Keratinocyte (primary cell): ENCODE measurements around the gene POLD4. TPM values are rescaled to one million over a fixed set of nuclear protein-coding genes. Genes with fewer than 3 reads are reported as not detected.

Source experiments
- DNase-seq: peaks from one replicate; pipeline ENCODE4 v3.0.0-alpha.2; 2011; ENCODE audit warnings: low read depth, missing footprints, low spot score
- FAIRE-seq: peaks from 2 replicates; lab custom pipeline; 2011; peaks lifted over from hg19 to GRCh38; lab: Jason Lieb, UNC
- H2AFZ ChIP-seq: 2 replicates; pipeline ENCODE4 v1.6.0; 2012; ENCODE audit warnings: low read length, control low read depth, inconsistent platforms; ENCODE audit not compliant: control insufficient read depth
- H3K27ac ChIP-seq: 2 replicates; pipeline ENCODE4 v1.5.1; 2011; ENCODE audit warnings: low read length; ENCODE audit not compliant: control insufficient read depth, insufficient read depth
- H3K27me3 ChIP-seq: 3 replicates; pipeline ENCODE4 v1.6.0; 2011; ENCODE audit warnings: low read length; ENCODE audit not compliant: control insufficient read depth, insufficient read depth; ENCODE audit errors: extremely low read depth
- H3K36me3 ChIP-seq, 2 experiments: 2 replicates in 1 of 2; 3 replicates in 1 of 2; pipeline ENCODE4 v1.5.1; 2011; ENCODE audit warnings: low read length in 2 of 2, mild to moderate bottlenecking in 1 of 2; ENCODE audit not compliant: control insufficient read depth in 2 of 2, insufficient read depth in 2 of 2; ENCODE audit errors: extremely low read depth in 1 of 2
- H3K4me1 ChIP-seq: 3 replicates; pipeline ENCODE4 v1.5.1; 2011; ENCODE audit warnings: low read length; ENCODE audit not compliant: control insufficient read depth, insufficient read depth; ENCODE audit errors: extremely low read depth
- H3K4me2 ChIP-seq: 3 replicates; pipeline ENCODE4 v1.6.0; 2011; ENCODE audit warnings: low read depth, low read length; ENCODE audit not compliant: control insufficient read depth, insufficient read depth; ENCODE audit errors: extremely low read depth
- H3K4me3 ChIP-seq, 3 experiments: fragments of 200-600 bp in 1 of 3; sonication (generic) in 1 of 3; 2 replicates in 2 of 3; 3 replicates in 1 of 3; pipeline ENCODE4 v1.5.1; 2011 to 2016; ENCODE audit warnings: low read length in 3 of 3, mild to moderate bottlenecking in 3 of 3, control low read depth in 2 of 3, inconsistent platforms in 1 of 3, low read depth in 1 of 3, mixed read lengths in 1 of 3, mixed run types in 1 of 3, moderate library complexity in 1 of 3; ENCODE audit not compliant: control insufficient read depth in 2 of 3, insufficient read depth in 2 of 3; ENCODE audit errors: extremely low read depth in 1 of 3
- H3K79me2 ChIP-seq: 2 replicates; pipeline ENCODE4 v1.6.0; 2012; ENCODE audit warnings: low read length; ENCODE audit not compliant: control insufficient read depth, insufficient read depth
- H3K9ac ChIP-seq: 3 replicates; pipeline ENCODE4 v1.6.0; 2011; ENCODE audit warnings: low read length; ENCODE audit not compliant: control insufficient read depth, insufficient read depth; ENCODE audit errors: extremely low read depth
- H3K9me1 ChIP-seq: 3 replicates; pipeline ENCODE4 v1.6.0; 2011; ENCODE audit warnings: low read length; ENCODE audit not compliant: control insufficient read depth, insufficient read depth; ENCODE audit errors: extremely low read depth
- H3K9me3 ChIP-seq: 2 replicates; pipeline ENCODE4 v1.5.1; 2012; ENCODE audit warnings: low read depth, low read length; ENCODE audit not compliant: control insufficient read depth
- H4K20me1 ChIP-seq: 3 replicates; pipeline ENCODE4 v1.6.0; 2011; ENCODE audit warnings: low read length; ENCODE audit not compliant: control insufficient read depth, insufficient read depth; ENCODE audit errors: extremely low read depth
- CTCF ChIP-seq, 3 experiments: IDR thresholded peaks in 1 of 3; conservative IDR thresholded peaks in 1 of 3; optimal IDR thresholded peaks in 1 of 3; 2 replicates in 2 of 3; 3 replicates in 1 of 3; pipeline versions ENCODE3 to v1.5.1; 2011; ENCODE audit warnings: low read length in 3 of 3, mild to moderate bottlenecking in 3 of 3, moderate library complexity in 2 of 3, control low read depth in 1 of 3, inconsistent platforms in 1 of 3; ENCODE audit not compliant: insufficient read depth in 2 of 3; ENCODE audit errors: extremely low read depth in 1 of 3
- EZH2 ChIP-seq: IDR thresholded peaks from one replicate; pipeline ENCODE4 v1.6.1; 2012; ENCODE audit warnings: inconsistent platforms, mild to moderate bottlenecking, low read length, moderate library complexity
- dilution Hi-C: fragments of 300-500 bp; cut with MboI; formaldehyde crosslinking; loops from one replicate; pipeline ENCODE4 v1.7.0; 2020; ENCODE audit warnings: low sequenced_read_pairs; ENCODE audit not compliant: extremely low pct_ligation_motif_present
- polyA plus RNA-seq, 5 experiments: library from polyadenylated mRNA; depleted of rRNA in 3 of 5; stranded (reverse) in 3 of 5; stranded (forward) in 1 of 5; unstranded in 1 of 5; fragments of >200 nt; gene quantifications; 1 replicate in 1 of 5; 2 replicates in 3 of 5; 3 replicates in 1 of 5; pipeline versions ENCODE4 v1.2.1 to v1.2.3, GENCODE V29; 2011 to 2012; ENCODE audit warnings: missing spikeins in 2 of 5, low read depth in 1 of 5, low replicate concordance in 1 of 5

Gene POLD4
- polyA plus RNA-seq, 1 donor (not counting 4 experiments of a cell fraction or from before 2014, with no cell fraction given) = 35.7 TPM

- Histone ChIP-seq H3K27ac (no peak overlapping the region), H3K4me1 (peaks cover 11% of the 10 kb centered on the region), H3K27me3 (no peaks in the 10 kb centered on the region), H2AFZ (no peak overlapping the region), H3K9me3 (no peaks in the 10 kb centered on the region), H3K36me3 (peaks cover 18 to 26% of the 10 kb centered on the region in 2 experiments), H4K20me1 (no peaks in the 10 kb centered on the region), H3K9ac (no peak overlapping the region), H3K4me2 (no peak overlapping the region), H3K79me2 (peaks cover 10% of the 10 kb centered on the region), H3K9me1 (no peaks in the 10 kb centered on the region), H3K4me3 (no peak overlapping the region)
- dilution Hi-C loops = no loop called here
- TF ChIP-seq EZH2 (no peak), CTCF (optimal IDR thresholded peaks at IDR 0.05 in 1 of 3, IDR thresholded peaks at IDR 0.05 in 1 of 3, conservative IDR thresholded peaks at IDR 0.05 in 1 of 3; ENCODE audit: extremely low read depth in 1 of 3, insufficient read depth in 2 of 3, low read length in 3 of 3) (no peak)
- no peak for DNase-seq
- FAIRE-seq = no peak
These were observed 40.1 kb upstream of the POLD4 start for GRCh38 chr11:67393437-67393836.

- FAIRE-seq (no peak), DNase-seq (no peak)
- peak overlapping the region; percentile 80 to 97 (median 89) for H3K4me3 ChIP-seq
- H3K27ac ChIP-seq = peak overlapping the region; percentile 54
- no peaks in the 10 kb centered on the region for H3K9me1 ChIP-seq
- H3K27me3 ChIP-seq = no peaks in the 10 kb centered on the region
- H3K4me2 ChIP-seq = peak overlapping the region; percentile 100
- peak overlapping the region; percentile 95 for H2AFZ ChIP-seq
- dilution Hi-C loops = no loop called here
- no peak for TF ChIP-seq CTCF (optimal IDR thresholded peaks at IDR 0.05 in 1 of 3, IDR thresholded peaks at IDR 0.05 in 1 of 3, conservative IDR thresholded peaks at IDR 0.05 in 1 of 3; ENCODE audit: extremely low read depth in 1 of 3, insufficient read depth in 2 of 3, low read length in 3 of 3)
- no peak for TF ChIP-seq EZH2
- peaks cover 8 to 15% of the 10 kb centered on the region in 2 experiments for H3K36me3 ChIP-seq
- H3K9ac ChIP-seq = peak overlapping the region; percentile 80
- no peaks in the 10 kb centered on the region for H4K20me1 ChIP-seq
- no peaks in the 10 kb centered on the region for H3K9me3 ChIP-seq
- peaks cover 11% of the 10 kb centered on the region for H3K4me1 ChIP-seq
- H3K79me2 ChIP-seq = peaks cover 10% of the 10 kb centered on the region
These were observed 38.9 kb upstream of the POLD4 start for GRCh38 chr11:67392183-67392715.
